GM18861 (cell line): ENCODE data around the gene MARK3.

ENCODE experiments used
- ATAC-seq: cut with Tn5 transposase; IDR thresholded peaks from one replicate; pipeline ENCODE4 v1.9.1; 2021; ENCODE audit not compliant: unreplicated experiment

Gene MARK3

GRCh38 chr14:103535081-103535890 is 150.1 kb downstream of the MARK3 start:
- ATAC-seq: no peak

GRCh38 chr14:103535891-103536565 is 150.8 kb downstream of the MARK3 start:
- ATAC-seq: no peak

GRCh38 chr14:103536693-103537092 is 151.5 kb downstream of the MARK3 start:
- no peak for ATAC-seq

GRCh38 chr14:103537175-103537990 is 152.2 kb downstream of the MARK3 start:
- ATAC-seq: no peak

GRCh38 chr14:103538291-103539055 is 153.3 kb downstream of the MARK3 start:
- ATAC-seq: no peak

GRCh38 chr14:103539056-103539825 is 154.0 kb downstream of the MARK3 start:
- ATAC-seq: no peak

GRCh38 chr14:103540821-103541708 is 155.8 kb downstream of the MARK3 start:
- no peak for ATAC-seq

- no peak for ATAC-seq
These were observed 156.7 kb downstream of the MARK3 start for GRCh38 chr14:103541709-103542604.

- ATAC-seq: no peak
These were observed 157.4 kb downstream of the MARK3 start for GRCh38 chr14:103542605-103543088.

GRCh38 chr14:103543140-103543539 is 157.9 kb downstream of the MARK3 start:
- ATAC-seq: no peak

- ATAC-seq: no peak
These were observed 158.6 kb downstream of the MARK3 start for GRCh38 chr14:103543721-103544387.

GRCh38 chr14:103544388-103545218 is 159.4 kb downstream of the MARK3 start:
- no peak for ATAC-seq

GRCh38 chr14:103545219-103545914 is 160.2 kb downstream of the MARK3 start:
- ATAC-seq: no peak

GRCh38 chr14:103545915-103546651 is 160.9 kb downstream of the MARK3 start:
- no peak for ATAC-seq
